H1 (cell line): Measurements from ENCODE around the gene AOPEP. TPM values are rescaled to one million over a fixed set of nuclear protein-coding genes. Genes with fewer than 3 reads are reported as not detected.

Source experiments
- CTCF ChIA-PET: fragments of 300-600 bp; sonication (Branson Sonifier 250); formaldehyde crosslinking; loops from one replicate; lab custom pipeline; 2021; ENCODE audit not compliant: partially characterized antibody; lab: Charles Lee
- POLR2A ChIA-PET: fragments of 300-600 bp; sonication (Branson Sonifier 250); formaldehyde crosslinking; loops from one replicate; lab custom pipeline; 2021; ENCODE audit warnings: inconsistent platforms; ENCODE audit not compliant: partially characterized antibody; lab: Charles Lee
- DNase-seq, 2 experiments: peaks; one replicate each; pipeline versions ENCODE4 v3.0.0 to v3.0.0-alpha.2; 2010 to 2022; ENCODE audit warnings: low spot score in 2 of 2, low read depth in 1 of 2, mixed read lengths in 1 of 2
- FAIRE-seq: peaks from 2 replicates; lab custom pipeline; 2011; peaks lifted over from hg19 to GRCh38; lab: Jason Lieb, UNC
- H2AFZ ChIP-seq: 2 replicates; pipeline ENCODE4 v1.8.1; 2012; ENCODE audit warnings: low read length, inconsistent platforms
- H2AK5ac ChIP-seq: 2 replicates; pipeline ENCODE4 v1.6.1; 2013; ENCODE audit warnings: low read depth, low read length
- H2BK120ac ChIP-seq: replicated peaks from 2 replicates; pipeline ENCODE3; 2013; ENCODE audit warnings: low read depth, low read length, inconsistent platforms
- H2BK12ac ChIP-seq: 2 replicates; pipeline ENCODE4 v1.6.1; 2013; ENCODE audit warnings: low read depth, low read length
- H2BK15ac ChIP-seq: 2 replicates; pipeline ENCODE4 v1.6.1; 2013; ENCODE audit warnings: low read length
- H2BK20ac ChIP-seq: 2 replicates; pipeline ENCODE4 v1.6.1; 2013; ENCODE audit warnings: low read length
- H2BK5ac ChIP-seq: 2 replicates; pipeline ENCODE4 v1.6.1; 2013; ENCODE audit warnings: low read depth, low read length
- H3K14ac ChIP-seq: 2 replicates; pipeline ENCODE4 v1.6.1; 2013; ENCODE audit warnings: inconsistent platforms; ENCODE audit not compliant: insufficient read length
- H3K18ac ChIP-seq: 2 replicates; pipeline ENCODE4 v1.6.1; 2013; ENCODE audit warnings: low read length; ENCODE audit errors: extremely low read depth
- H3K23ac ChIP-seq: 2 replicates; pipeline ENCODE4 v1.6.1; 2013; ENCODE audit warnings: inconsistent platforms; ENCODE audit not compliant: insufficient read length
- H3K23me2 ChIP-seq: 2 replicates; pipeline ENCODE4 v1.6.1; 2013; ENCODE audit warnings: low read depth, low read length
- H3K27ac ChIP-seq: 2 replicates; pipeline ENCODE4 v1.6.1; 2011; ENCODE audit warnings: low read depth, low read length, inconsistent platforms
- H3K27me3 ChIP-seq, 4 experiments: replicated peaks in 1 of 4; 1 replicate in 1 of 4; 2 replicates in 3 of 4; pipeline versions ENCODE4 v1.6.1 to v1.8.1; 2011 to 2013; ENCODE audit warnings: low read length in 3 of 4, mild to moderate bottlenecking in 3 of 4, inconsistent platforms in 2 of 4, mixed read lengths in 2 of 4, moderate library complexity in 1 of 4; ENCODE audit not compliant: control insufficient read depth in 3 of 4, insufficient read depth in 3 of 4; ENCODE audit errors: extremely low read depth in 1 of 4
- H3K36me3 ChIP-seq, 4 experiments: 2 replicates each; pipeline versions ENCODE4 v1.6.1 to v1.8.1; 2011 to 2013; ENCODE audit warnings: mild to moderate bottlenecking in 4 of 4, low read length in 3 of 4, moderate library complexity in 2 of 4, control low read depth in 1 of 4, inconsistent platforms in 1 of 4; ENCODE audit not compliant: insufficient read depth in 4 of 4, control insufficient read depth in 2 of 4
- H3K4ac ChIP-seq: replicated peaks from 2 replicates; pipeline ENCODE3; 2013; ENCODE audit warnings: low read length, low read depth, mixed read lengths, inconsistent platforms; ENCODE audit not compliant: insufficient read length
- H3K4me1 ChIP-seq, 4 experiments: replicated peaks in 1 of 4; 1 replicate in 1 of 4; 2 replicates in 3 of 4; pipeline versions ENCODE4 v1.6.1 to v1.8.1; 2011 to 2013; ENCODE audit warnings: low read length in 3 of 4, inconsistent platforms in 2 of 4, mixed read lengths in 1 of 4; ENCODE audit not compliant: insufficient read depth in 4 of 4, control insufficient read depth in 3 of 4
- H3K4me2 ChIP-seq, 2 experiments: 2 replicates each; pipeline versions ENCODE4 v1.6.1 to v1.8.1; 2011 to 2013; ENCODE audit warnings: low read depth in 2 of 2, low read length in 2 of 2, control low read depth in 1 of 2, inconsistent platforms in 1 of 2, mild to moderate bottlenecking in 1 of 2; ENCODE audit not compliant: insufficient read depth in 1 of 2
- H3K4me3 ChIP-seq, 4 experiments: fragments of 200-600, 300-600 bp in 1 of 4; sonication (generic), shearing (Covaris generic), sonication (Bioruptor Twin) in 1 of 4; 2 replicates each; pipeline versions ENCODE4 v1.5.1 to v1.8.1; 2011 to 2016; ENCODE audit warnings: low read length in 4 of 4, low read depth in 3 of 4, control low read depth in 2 of 4, inconsistent platforms in 2 of 4, mild to moderate bottlenecking in 2 of 4, mixed read lengths in 1 of 4, moderate library complexity in 1 of 4; ENCODE audit not compliant: insufficient read depth in 2 of 4; ENCODE audit errors: extremely low read depth in 1 of 4
- H3K56ac ChIP-seq: replicated peaks from 2 replicates; pipeline ENCODE3; 2013; ENCODE audit warnings: low read depth, mild to moderate bottlenecking, mixed read lengths, low read length, inconsistent platforms; ENCODE audit not compliant: insufficient read length
- H3K79me1 ChIP-seq: 2 replicates; pipeline ENCODE4 v1.6.1; 2013; ENCODE audit warnings: low read depth, low read length, control low read depth
- H3K79me2 ChIP-seq, 2 experiments: 2 replicates each; pipeline versions ENCODE4 v1.6.1 to v1.8.1; 2012 to 2013; ENCODE audit warnings: low read length in 2 of 2, mild to moderate bottlenecking in 2 of 2, inconsistent platforms in 1 of 2; ENCODE audit not compliant: insufficient read depth in 2 of 2, control insufficient read depth in 1 of 2
- H3K9ac ChIP-seq, 4 experiments: replicated peaks in 1 of 4; 1 replicate in 1 of 4; 2 replicates in 3 of 4; pipeline versions ENCODE4 v1.6.1 to v1.8.1; 2011 to 2013; ENCODE audit warnings: low read depth in 3 of 4, low read length in 3 of 4, control low read depth in 2 of 4, mild to moderate bottlenecking in 2 of 4, moderate library complexity in 2 of 4, inconsistent platforms in 1 of 4; ENCODE audit errors: extremely low read depth in 1 of 4
- H3K9me3 ChIP-seq, 2 experiments: 2 replicates each; pipeline versions ENCODE4 v1.6.1 to v1.8.1; 2012 to 2013; ENCODE audit warnings: mild to moderate bottlenecking in 2 of 2, moderate library complexity in 2 of 2, control low read depth in 1 of 2, inconsistent platforms in 1 of 2, low read depth in 1 of 2, low read length in 1 of 2, mixed read lengths in 1 of 2; ENCODE audit not compliant: insufficient read depth in 2 of 2
- H4K20me1 ChIP-seq, 2 experiments: replicated peaks in 1 of 2; 2 replicates each; pipeline versions ENCODE3 to v1.8.1; 2011 to 2013; ENCODE audit warnings: inconsistent platforms in 2 of 2, low read length in 2 of 2, mild to moderate bottlenecking in 1 of 2; ENCODE audit not compliant: insufficient read depth in 2 of 2, control insufficient read depth in 1 of 2
- H4K5ac ChIP-seq: 2 replicates; pipeline ENCODE4 v1.6.1; 2013; ENCODE audit warnings: low read length, low read depth, mixed read lengths, inconsistent platforms; ENCODE audit not compliant: insufficient read length
- H4K8ac ChIP-seq: 2 replicates; pipeline ENCODE4 v1.8.0; 2013; ENCODE audit warnings: mild to moderate bottlenecking, moderate library complexity, low read length, inconsistent platforms; ENCODE audit not compliant: insufficient read depth; ENCODE audit errors: extremely low read depth
- H4K91ac ChIP-seq: replicated peaks from 2 replicates; pipeline ENCODE3; 2013; ENCODE audit warnings: low read length, mixed read lengths, inconsistent platforms; ENCODE audit not compliant: insufficient read length
- ATF3 ChIP-seq: IDR thresholded peaks from 2 replicates; pipeline ENCODE4 v1.6.1; 2011; ENCODE audit warnings: low read depth, mild to moderate bottlenecking, low read length; ENCODE audit not compliant: insufficient read depth
- BCL11A ChIP-seq, 2 experiments: IDR thresholded peaks; one replicate each; pipeline ENCODE4 v1.6.1; 2011; ENCODE audit warnings: low read depth in 2 of 2, low read length in 2 of 2, mild to moderate bottlenecking in 2 of 2
- CBX5 ChIP-seq: fragments of 300-800, 300-1000 bp; sonication (generic); IDR thresholded peaks from 2 replicates; pipeline ENCODE4 v1.7.1; 2016; ENCODE audit warnings: antibody characterized with exemption, low read length, low read depth
- EP300 ChIP-seq, 2 experiments: IDR thresholded peaks; 1 replicate in 1 of 2; 2 replicates in 1 of 2; pipeline ENCODE4 v1.6.1; 2011 to 2012; ENCODE audit warnings: low read depth in 2 of 2, low read length in 2 of 2, mild to moderate bottlenecking in 2 of 2, borderline replicate concordance in 1 of 2, inconsistent platforms in 1 of 2, moderate library complexity in 1 of 2
- FOSL1 ChIP-seq: IDR thresholded peaks from 2 replicates; pipeline ENCODE4 v1.6.1; 2011; ENCODE audit warnings: mild to moderate bottlenecking, low read depth, low read length, moderate library complexity; ENCODE audit not compliant: insufficient read depth
- GABPA ChIP-seq: IDR thresholded peaks from 2 replicates; pipeline ENCODE4 v1.6.1; 2011; ENCODE audit warnings: mild to moderate bottlenecking, low read length, moderate library complexity, borderline replicate concordance; ENCODE audit not compliant: insufficient read depth
- GTF2F1 ChIP-seq: IDR thresholded peaks from 2 replicates; pipeline ENCODE4 v1.6.1; 2012; ENCODE audit warnings: low read depth, low read length, improper control_type of control experiment, borderline replicate concordance
- KDM1A ChIP-seq: fragments of 200-600, 300-600 bp; sonication (generic); IDR thresholded peaks from 2 replicates; pipeline ENCODE4 v1.7.1; 2016; ENCODE audit warnings: mild to moderate bottlenecking, low read length, borderline replicate concordance
- KDM4A ChIP-seq: IDR thresholded peaks from one replicate; pipeline ENCODE4 v1.7.1; 2012; ENCODE audit warnings: low read depth, mild to moderate bottlenecking, moderate library complexity, low read length, inconsistent platforms; ENCODE audit not compliant: severe bottlenecking
- RFX5 ChIP-seq: IDR thresholded peaks from 2 replicates; pipeline ENCODE4 v1.6.1; 2011; ENCODE audit warnings: low read depth, low read length, improper control_type of control experiment, borderline replicate concordance
- SAP30 ChIP-seq: fragments of 300-600 bp; sonication (generic); IDR thresholded peaks from 2 replicates; pipeline ENCODE4 v1.7.1; 2012; ENCODE audit warnings: low read length, moderate library complexity, mild to moderate bottlenecking, inconsistent platforms; ENCODE audit not compliant: insufficient read depth, insufficient replicate concordance
- WGBS, 2 experiments: shearing (Covaris generic) in 1 of 2; methylation state at CpG; one replicate each; pipeline versions ENCODE4 v1.1.6 to v1.1.7; 2013 to 2015; ENCODE audit warnings: low lambda C conversion rate in 2 of 2, mixed read lengths in 2 of 2, inconsistent platforms in 1 of 2, low coverage in 1 of 2, missing lambda C conversion rate in 1 of 2; ENCODE audit not compliant: insufficient replicate concordance in 2 of 2, insufficient coverage in 1 of 2, insufficient read length in 1 of 2; ENCODE audit errors: extremely low coverage in 1 of 2, missing lambda C conversion rate in 1 of 2; 5-methylcytosine and 5-hydroxymethylcytosine counted together
- polyA plus RNA-seq, 7 experiments: library from polyadenylated mRNA; depleted of rRNA in 3 of 7; stranded (reverse) in 5 of 7; unstranded in 2 of 7; fragments of >200 nt in 5 of 7; fragments of 200-250 nt in 2 of 7; gene quantifications; 1 replicate in 5 of 7; 2 replicates in 1 of 7; 4 replicates in 1 of 7; pipeline versions ENCODE4 v1.2.1 to v1.2.3, GENCODE V29; 2011 to 2013; ENCODE audit warnings: missing spikeins in 2 of 7, mixed read lengths in 2 of 7
- total RNA-seq: library from RNA; stranded (reverse); fragmentation: NEBNext Ultra II Directional; extraction: Animal tissue kit (Norgen Biotek cat#: 25700); gene quantifications from 2 replicates; pipeline ENCODE4 v1.2.1, GENCODE V29; 2021

The AOPEP gene
- total and polyA plus RNA-seq, 2 of the 8 experiments (the other 6 are each of a cell fraction or from before 2014, with no cell fraction given), result 6.1 to 14.3 TPM

DNA sequence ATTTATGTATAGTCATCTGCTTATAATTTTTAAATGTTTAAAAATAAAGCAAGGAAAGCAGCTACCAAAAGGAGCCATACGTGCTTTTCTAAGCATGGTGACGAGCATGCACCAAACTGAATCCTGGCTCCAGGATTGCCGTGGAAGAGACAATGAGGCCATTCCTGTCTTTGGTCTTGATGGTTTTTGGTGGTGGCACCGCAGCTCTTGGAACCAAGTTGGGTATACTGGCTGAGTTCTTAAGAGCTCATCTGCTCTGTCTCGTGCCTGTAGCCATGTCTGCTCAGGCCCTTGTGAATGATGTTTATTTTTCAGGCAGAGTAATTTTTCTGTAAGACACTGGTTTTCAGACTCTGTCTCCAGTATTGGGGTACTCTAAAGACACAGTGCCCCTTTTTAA lies 345.0 kb downstream of the AOPEP start:
- Histone ChIP-seq H3K14ac (no peak overlapping the region), H4K91ac (no peak overlapping the region), H2BK120ac (no peak overlapping the region), H3K4me1 (peaks cover 0 to 3% (median 0%) of the 10 kb centered on the region in 4 experiments; a peak in 1 of 7 replicates), H3K27me3 (no peaks in the 10 kb centered on the region), H3K36me3 (no peaks in the 10 kb centered on the region), H3K27ac (no peak overlapping the region), H3K79me2 (no peaks in the 10 kb centered on the region), H3K4ac (no peak overlapping the region), H2BK15ac (no peak overlapping the region), H2BK5ac (no peak overlapping the region), H2BK12ac (no peak overlapping the region), H3K9ac (no peak overlapping the region), H3K4me3 (no peak overlapping the region), H4K8ac (no peak overlapping the region), H4K5ac (no peak overlapping the region), H2BK20ac (no peak overlapping the region), H3K9me3 (no peaks in the 10 kb centered on the region), H2AK5ac (no peak overlapping the region), H3K56ac (no peak overlapping the region), H3K4me2 (no peak overlapping the region), H4K20me1 (peaks cover 0 to 3% of the 10 kb centered on the region in 2 experiments), H3K23me2 (no peaks in the 10 kb centered on the region), H2AFZ (no peak overlapping the region), H3K18ac (no peak overlapping the region), H3K79me1 (no peaks in the 10 kb centered on the region), H3K23ac (no peak overlapping the region)
- TF ChIP-seq ATF3 (no peak), GABPA (no peak), BCL11A (IDR thresholded peaks at IDR 0.05; ENCODE audit: low read depth in 2 of 2, low read length in 2 of 2) (no peak), KDM1A (no peak), KDM4A (no peak), RFX5 (no peak), FOSL1 (no peak), CBX5 (no peak), SAP30 (no peak), EP300 (IDR thresholded peaks at IDR 0.05; ENCODE audit: borderline replicate concordance in 1 of 2, low read depth in 2 of 2, low read length in 2 of 2) (no peak), GTF2F1 (no peak)
- FAIRE-seq (no peak), DNase-seq (no peak)
- ChIA-PET CTCF (interaction anchor here (0.6 to 3.6 kb wide), 12 partner anchors 9 to 391 kb away, joined by 3 to 20 read pairs (median 4); no protein-coding TSS in a partner anchor), POLR2A (interaction anchor here (0.8 kb wide), 1 partner anchor 47 kb away, joined by 3 read pairs; no protein-coding TSS in a partner anchor)
- WGBS, 2 experiments, result 85% methylated on average over 5 of the region's 5 CpGs; no CpG with 5 or more reads in 1 of the 2 experiments
